Mucosa of stomach (tissue), 1 donor: ENCODE measurements around the gene JMJD7.

Experiments used
- H3K27me3 ChIP-seq: one replicate; pipeline ENCODE4 v1.7.0; 2013; ENCODE audit warnings: mild to moderate bottlenecking, low read length; ENCODE audit not compliant: control insufficient read depth, insufficient read depth
- H3K36me3 ChIP-seq: one replicate; pipeline ENCODE4 v1.7.0; 2013; ENCODE audit warnings: low read length; ENCODE audit not compliant: control insufficient read depth, insufficient read depth
- H3K4me1 ChIP-seq: one replicate; pipeline ENCODE4 v1.7.0; 2013; ENCODE audit warnings: mild to moderate bottlenecking, low read length; ENCODE audit not compliant: control insufficient read depth, insufficient read depth
- H3K4me3 ChIP-seq: one replicate; pipeline ENCODE4 v1.7.0; 2013; ENCODE audit warnings: low read length
- H3K9ac ChIP-seq: one replicate; pipeline ENCODE4 v1.7.0; 2013; ENCODE audit warnings: mild to moderate bottlenecking, low read length, moderate library complexity
- H3K9me3 ChIP-seq: one replicate; pipeline ENCODE4 v1.7.0; 2013; ENCODE audit warnings: mild to moderate bottlenecking, low read length, moderate library complexity; ENCODE audit not compliant: control insufficient read depth
- donor health status: Pancreatic carcinoma.

JMJD7 gene

DNA sequence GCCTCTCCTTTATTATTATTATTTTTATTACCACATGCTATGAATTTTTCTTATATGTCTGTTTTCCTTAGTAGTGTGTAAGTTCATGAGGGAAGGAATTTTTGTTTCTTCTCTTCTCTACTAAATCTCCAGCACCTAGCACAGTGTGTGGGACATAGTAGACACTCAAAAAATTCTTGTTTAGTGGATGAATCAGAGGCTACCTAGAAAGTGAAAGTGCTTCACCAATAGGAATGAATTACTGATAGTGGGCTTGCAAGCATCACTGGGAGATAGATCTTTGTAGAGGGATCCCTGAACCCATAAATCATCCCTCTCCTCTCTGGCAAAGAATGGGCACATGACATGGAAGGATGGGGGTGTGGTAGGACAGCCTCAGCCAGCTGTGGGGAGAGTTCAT, 57.4 kb downstream of the JMJD7 start:
- Histone ChIP-seq H3K9ac (no peak overlapping the region), H3K4me3 (no peak overlapping the region), H3K9me3 (no peaks in the 10 kb centered on the region), H3K36me3 (no peaks in the 10 kb centered on the region), H3K27me3 (peaks cover 28% of the 10 kb centered on the region), H3K4me1 (peaks cover 12% of the 10 kb centered on the region)

DNA sequence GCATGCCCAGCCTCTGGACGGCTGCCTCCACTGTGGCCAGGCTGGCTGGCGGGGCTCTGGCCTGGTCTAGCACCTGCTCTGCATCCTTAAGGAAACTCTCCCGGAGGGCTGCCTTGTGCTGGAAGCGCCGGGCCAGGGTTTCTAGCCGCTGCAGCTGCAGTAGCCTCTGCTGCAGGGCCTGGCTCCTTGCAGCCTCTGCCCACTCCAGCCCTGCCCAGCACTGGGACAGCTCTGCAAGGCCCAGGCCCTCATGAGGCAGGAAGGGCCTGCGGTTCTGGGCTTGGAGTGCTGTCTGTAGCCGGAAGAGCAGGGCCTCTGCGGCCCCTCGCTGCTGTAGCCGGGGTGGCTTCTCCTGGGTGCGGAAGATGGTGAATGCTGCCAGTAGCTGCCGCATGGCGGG, 57.9 kb downstream of the JMJD7 start:
- peaks cover 12% of the 10 kb centered on the region for H3K4me1 ChIP-seq
- no peaks in the 10 kb centered on the region for H3K9me3 ChIP-seq
- no peak overlapping the region for H3K4me3 ChIP-seq
- H3K36me3 ChIP-seq, result no peaks in the 10 kb centered on the region
- peaks cover 23% of the 10 kb centered on the region for H3K27me3 ChIP-seq
- H3K9ac ChIP-seq, result no peak overlapping the region

DNA sequence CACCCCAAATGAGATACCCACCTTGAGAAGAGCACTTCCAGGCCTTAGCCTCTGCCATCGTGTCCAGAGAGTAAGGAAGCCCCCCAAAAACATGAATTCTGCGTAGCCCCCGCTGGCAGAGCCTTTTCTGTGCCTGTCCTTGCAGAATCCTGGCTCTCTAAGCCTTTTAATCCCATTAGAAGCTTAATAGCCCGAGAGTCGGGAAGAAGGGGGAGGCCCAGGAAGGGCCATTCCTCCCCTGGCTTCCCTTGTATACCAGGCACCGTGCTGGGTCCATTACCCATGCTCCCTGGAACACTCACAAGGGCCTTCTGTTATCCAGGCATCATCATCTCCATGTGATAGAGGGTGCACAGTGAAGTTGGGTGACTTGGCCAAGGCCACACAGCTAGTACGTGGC, 58.8 kb downstream of the JMJD7 start:
- H3K9ac ChIP-seq, result no peak overlapping the region
- no peak overlapping the region for H3K4me3 ChIP-seq
- H3K27me3 ChIP-seq, result peaks cover 14% of the 10 kb centered on the region
- no peaks in the 10 kb centered on the region for H3K9me3 ChIP-seq
- no peaks in the 10 kb centered on the region for H3K36me3 ChIP-seq
- peaks cover 8% of the 10 kb centered on the region for H3K4me1 ChIP-seq

DNA sequence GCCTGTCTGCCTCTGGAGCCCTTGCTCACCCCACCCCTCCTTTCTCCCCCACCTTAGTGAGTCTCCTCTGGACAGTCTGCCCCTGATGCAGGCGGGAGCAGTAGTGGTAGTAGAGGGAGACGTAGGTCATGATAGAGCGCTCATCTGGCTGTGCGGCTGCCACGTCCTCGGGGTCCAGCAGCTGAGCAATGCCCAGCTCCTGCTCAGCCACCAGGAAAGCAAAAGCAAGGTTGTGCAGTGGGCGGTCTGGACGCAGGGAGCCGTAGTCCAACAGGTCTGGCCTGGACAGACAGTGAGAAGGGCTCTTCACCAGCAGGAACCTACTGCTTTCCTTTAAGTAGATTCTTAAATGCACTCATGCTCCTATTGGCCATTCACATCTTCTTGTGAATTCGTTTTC, 59.3 kb downstream of the JMJD7 start:
- H3K4me3 ChIP-seq, result no peak overlapping the region
- H3K9me3 ChIP-seq, result no peaks in the 10 kb centered on the region
- peaks cover 14% of the 10 kb centered on the region for H3K27me3 ChIP-seq
- no peaks in the 10 kb centered on the region for H3K36me3 ChIP-seq
- peaks cover 7% of the 10 kb centered on the region for H3K4me1 ChIP-seq
- no peak overlapping the region for H3K9ac ChIP-seq
